ENCODE results near the gene AFAP1L2. TPM values are rescaled to one million over a fixed set of nuclear protein-coding genes. Genes with fewer than 3 reads are reported as not detected.

The AFAP1L2 gene
- total RNA-seq, 1 experiment from 2014 or later: not detected

DNA sequence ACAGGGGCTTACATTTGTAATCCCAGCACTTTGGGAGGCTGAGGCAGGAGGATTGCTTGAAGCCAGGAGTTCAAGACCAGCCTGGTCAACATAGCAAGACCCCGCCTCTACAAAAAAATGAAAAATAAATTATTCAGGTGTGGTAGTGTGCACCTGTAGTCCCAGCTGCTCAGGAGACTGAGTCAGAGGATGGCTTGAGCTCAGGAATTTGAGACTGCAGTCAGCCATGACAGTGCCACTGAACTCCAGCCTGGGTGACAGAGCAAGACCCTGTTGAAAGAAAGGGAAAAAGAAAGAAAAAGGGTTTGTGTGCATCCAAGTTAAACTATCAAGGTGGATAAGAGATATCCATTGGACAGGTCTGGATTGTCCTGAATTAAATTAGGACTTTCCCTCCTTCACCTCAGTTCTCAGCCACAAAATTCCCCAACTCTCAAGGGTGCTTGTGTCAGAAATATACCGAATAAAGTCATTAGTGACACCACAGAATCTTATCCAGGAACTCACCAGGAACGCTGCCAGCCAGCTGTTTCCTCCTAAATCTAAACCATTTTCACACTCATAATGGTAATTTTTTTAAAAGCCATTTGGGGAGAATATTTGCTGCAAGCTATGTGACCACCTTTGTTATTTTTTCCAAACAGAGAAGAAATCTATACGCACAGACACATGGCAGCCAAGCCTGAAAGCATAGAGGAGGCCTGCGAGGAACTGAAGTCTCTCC, 12.0 kb downstream of the AFAP1L2 start:
- no peak for DNase-seq (ENCODE audit: extremely low read depth, low read depth)

DNA sequence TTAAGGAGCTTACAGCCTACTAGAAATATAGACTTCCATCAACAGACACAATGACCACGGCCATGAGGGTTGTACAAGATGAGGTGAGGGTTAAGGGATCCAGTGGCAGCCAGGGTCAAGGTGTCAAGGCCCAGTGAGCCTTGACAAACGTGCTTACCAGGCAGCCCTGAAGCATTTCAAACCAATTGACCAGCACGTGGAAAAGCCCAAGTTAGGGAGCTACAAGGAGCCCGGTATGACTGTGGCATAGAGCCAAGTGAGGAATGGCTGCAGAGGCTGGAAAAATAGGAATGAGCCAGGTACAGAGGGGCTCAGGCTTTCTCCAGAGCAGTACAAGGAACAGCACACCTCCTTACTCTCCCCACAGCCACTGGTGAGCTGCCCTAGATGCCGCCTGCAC, 12.7 kb downstream of the AFAP1L2 start:
- DNase-seq (ENCODE audit: extremely low read depth, low read depth): no peak

DNA sequence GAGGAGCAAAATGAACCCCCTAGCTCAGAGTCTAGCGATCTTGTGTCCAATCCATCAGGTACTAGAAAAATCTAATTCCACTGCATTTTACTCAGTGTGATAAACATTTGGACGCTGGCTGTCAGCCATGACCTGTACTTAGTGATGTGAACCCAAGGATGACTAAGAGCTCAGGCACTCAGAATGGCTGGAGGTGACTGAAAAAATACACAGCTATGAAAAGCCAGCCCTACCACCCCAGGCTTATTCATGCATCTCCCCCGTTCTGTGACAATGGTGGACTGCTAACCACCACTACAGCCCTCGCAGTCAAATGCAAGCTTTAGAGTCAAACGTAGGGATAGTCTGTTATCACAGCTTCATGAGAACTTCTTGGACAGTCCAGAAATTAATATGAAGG, 14.9 kb downstream of the AFAP1L2 start:
- DNase-seq (ENCODE audit: extremely low read depth, low read depth): no peak

DNA sequence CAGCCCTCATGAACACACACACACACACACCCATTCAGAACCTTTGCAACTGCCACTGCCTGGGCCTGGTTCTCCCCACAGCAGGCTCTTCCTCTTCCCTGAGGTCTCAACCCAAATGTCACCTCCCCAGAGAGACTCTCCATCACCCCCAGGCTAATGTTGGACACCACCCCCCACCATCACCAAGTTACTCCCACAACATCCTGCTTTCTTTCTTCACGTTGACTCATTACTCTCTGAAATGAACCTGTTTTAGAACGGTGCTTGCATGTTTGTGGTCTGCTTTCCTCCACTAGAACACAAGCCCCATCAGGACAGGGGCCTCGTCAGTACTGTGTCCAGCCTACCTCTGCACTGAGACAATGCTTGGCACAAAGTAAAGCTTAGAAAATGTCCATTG, 16.0 kb downstream of the AFAP1L2 start:
- DNase-seq (ENCODE audit: extremely low read depth, low read depth): no peak

DNA sequence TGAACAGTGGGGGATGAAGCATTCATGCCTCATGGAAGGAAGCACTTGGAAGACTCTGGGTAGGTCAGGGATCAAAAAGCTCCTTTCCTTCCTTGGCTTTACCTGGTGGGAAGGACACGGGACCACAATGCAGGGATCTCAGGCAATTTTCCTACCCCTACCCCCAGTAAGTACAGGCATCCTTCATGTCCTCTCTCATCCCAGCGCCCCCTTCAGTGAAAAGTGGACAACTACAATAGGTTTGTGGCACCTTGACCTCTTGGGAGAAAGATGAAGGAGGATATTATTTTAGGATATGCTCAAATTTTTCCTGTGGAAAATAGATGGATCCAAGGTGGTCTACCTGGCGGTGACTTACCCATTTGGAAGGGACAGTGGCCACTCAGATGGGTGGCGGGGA, 16.5 kb downstream of the AFAP1L2 start:
- DNase-seq (ENCODE audit: extremely low read depth, low read depth): no peak

DNA sequence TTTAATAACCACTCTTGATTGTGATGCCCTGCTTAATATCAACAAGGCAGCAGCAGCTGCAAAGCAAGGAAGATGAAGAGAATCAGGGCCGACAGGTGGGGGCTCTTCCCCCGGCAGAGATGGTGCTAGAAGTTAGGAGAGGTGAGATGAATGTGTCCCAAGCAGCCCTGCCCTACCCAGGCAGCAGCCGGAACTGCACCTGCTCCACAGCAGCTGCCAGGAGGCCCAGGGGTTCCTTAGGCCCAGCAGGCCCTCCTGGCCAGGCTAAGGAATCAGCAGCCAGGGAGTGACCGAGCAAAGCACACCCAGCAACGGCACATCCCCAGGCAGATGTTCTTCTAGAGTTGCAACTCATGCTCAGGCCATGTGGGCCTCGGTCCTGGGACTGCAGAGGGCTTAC, 17.9 kb downstream of the AFAP1L2 start:
- DNase-seq (ENCODE audit: extremely low read depth, low read depth): no peak

DNA sequence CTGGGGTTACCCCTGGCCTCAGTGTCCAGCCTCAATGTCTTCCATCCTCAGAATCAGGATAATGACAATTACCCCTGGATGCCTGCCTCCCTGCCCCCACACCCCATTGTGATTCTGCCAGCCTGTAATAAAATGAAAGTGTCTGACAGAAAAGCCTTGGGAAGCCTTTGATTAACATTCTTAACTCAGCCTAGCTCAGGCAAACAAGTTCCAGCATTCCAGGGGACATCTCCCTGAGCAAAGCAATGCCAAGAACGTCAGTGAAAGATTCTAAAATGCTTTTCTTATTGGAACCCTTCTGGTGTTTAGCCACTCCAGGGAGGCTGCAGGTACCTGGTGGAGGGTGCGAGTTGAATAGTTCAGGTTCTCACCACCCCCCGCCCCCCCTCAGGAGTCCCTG, 18.7 kb downstream of the AFAP1L2 start:
- DNase-seq (ENCODE audit: extremely low read depth, low read depth): no peak

DNA sequence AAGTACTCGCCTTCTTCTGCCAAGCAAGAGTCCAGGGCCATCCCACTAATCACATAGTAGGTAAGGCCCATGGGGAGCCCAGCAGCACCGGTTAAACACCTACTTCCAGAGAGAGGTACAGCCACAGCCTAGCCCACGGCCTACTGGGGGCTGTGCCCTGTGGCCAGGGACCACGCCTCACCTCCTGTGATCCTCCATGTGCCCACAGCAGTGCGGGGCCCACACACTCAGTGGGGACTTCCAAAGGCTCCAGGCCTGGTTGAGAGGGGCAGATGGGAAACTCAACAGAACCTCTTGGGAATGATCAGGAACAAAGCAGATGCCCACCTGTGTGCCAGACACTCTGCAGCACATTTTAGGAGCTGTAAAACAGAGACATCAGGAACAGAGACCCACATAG, 19.7 kb downstream of the AFAP1L2 start:
- DNase-seq (ENCODE audit: extremely low read depth, low read depth): no peak

DNA sequence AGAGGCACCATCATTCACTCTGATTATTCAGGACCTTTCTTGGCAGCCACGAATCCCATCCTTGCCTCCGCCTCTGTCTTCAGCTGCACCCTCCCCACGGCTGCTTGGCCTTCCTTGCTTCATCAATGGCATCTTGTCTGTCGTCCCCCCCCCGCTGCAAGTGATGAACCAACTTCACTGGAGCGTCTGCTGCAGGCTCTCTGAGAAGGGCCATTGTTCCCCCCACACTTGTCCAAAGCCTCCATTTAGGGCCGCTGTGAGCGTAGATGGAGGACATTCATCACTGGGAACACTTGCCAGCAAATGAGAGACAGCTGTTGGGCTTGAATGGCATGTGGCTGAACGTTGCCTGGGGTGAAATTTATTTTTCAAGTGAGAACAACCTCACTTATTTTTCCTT, 20.1 kb downstream of the AFAP1L2 start:
- DNase-seq (ENCODE audit: extremely low read depth, low read depth): no peak

DNA sequence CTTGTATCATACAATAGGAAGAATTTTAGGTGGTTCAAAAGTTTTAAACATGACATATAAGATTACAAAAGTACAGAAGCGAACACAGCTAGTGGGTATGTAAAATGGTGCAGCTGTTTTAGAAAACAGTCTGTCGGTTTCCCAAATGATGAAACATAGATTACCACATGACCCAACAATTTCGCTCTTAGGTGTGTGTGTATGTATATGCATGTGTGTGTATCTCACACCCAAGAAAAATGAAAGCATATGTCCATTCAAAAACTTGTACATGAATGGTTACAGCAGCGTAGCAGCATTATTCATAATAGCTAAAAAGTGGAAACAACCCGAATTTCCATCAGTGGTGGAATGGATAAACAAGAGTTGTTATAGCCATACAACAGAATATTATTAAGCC, 23.5 kb downstream of the AFAP1L2 start:
- no peak for DNase-seq (ENCODE audit: extremely low read depth, low read depth)

DNA sequence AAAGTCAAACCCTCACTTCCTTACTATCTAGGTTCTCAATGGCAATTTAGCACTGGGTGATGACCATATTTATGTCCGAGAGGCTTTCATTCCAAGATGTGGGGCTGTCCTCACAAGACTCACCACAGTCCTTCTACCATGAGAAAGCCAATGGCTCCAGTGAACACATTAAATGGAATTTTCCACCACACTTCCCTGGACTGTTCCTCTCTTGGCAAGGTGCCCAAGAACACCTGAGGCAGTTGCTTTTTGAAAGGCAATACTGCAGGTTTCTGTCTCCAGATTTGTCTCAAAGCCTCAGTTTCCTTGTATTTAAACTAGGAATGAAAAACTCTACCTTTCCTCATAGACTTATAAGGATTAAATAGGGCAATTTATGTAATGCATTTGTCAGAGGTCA, 24.2 kb downstream of the AFAP1L2 start:
- no peak for DNase-seq (ENCODE audit: extremely low read depth, low read depth)

DNA sequence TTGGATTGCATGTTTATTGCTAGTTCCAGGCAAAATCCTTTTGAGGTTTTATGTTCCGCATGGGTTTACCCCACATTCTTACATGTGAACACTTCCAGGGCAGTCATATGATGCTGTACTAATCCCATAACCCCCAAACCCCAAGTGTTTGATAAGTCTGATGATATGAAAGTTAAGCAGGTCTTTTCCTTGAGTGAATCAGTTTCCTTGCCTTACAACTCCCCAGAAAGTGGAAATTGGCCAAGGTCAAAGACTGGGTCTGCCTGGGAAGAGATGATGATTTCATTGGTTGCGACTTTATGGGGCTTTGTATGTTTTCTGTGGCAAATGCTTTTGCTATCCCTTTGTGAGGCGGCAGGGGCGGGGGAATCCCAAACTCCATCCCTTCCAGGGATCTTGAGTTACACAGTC, 24.7 kb downstream of the AFAP1L2 start:
- DNase-seq (ENCODE audit: extremely low read depth, low read depth): no peak

DNA sequence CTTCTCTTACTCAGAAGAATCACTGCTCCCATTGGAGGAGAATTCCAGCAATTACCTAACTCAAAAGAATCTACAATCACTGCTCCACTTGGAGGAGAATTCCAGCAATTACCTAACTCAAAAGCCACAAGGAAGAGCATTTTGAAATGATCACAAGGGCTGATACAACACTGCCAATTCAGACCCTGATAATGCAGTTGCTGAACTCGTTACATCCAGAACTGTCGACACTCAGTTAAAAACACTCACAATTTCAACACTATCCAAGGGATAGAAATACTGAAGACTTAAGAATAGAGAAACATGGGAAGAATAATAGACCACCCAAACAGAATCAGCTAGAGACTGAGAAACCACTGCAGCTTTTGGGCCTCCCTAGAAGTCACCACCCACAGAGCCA, 27.8 kb downstream of the AFAP1L2 start:
- no peak for DNase-seq (ENCODE audit: extremely low read depth, low read depth)

DNA sequence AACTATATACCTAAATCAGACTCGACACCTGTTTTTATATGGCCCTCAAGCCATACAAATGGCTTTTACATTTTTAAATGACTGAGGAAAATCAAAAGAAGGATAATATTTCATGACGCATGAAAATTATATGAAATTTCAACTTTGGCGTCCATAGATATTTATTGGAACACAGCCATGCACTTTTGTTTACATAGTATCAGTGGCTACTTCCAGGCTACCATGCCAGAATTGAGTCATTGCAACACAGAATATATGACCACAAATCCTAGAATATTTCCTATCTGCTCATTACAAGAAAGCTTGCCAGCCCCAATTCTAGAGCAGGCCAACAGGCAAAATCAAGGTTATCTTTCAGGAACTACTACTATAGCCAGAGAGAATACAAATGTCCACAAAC, 29.3 kb downstream of the AFAP1L2 start:
- DNase-seq (ENCODE audit: extremely low read depth, low read depth): no peak

DNA sequence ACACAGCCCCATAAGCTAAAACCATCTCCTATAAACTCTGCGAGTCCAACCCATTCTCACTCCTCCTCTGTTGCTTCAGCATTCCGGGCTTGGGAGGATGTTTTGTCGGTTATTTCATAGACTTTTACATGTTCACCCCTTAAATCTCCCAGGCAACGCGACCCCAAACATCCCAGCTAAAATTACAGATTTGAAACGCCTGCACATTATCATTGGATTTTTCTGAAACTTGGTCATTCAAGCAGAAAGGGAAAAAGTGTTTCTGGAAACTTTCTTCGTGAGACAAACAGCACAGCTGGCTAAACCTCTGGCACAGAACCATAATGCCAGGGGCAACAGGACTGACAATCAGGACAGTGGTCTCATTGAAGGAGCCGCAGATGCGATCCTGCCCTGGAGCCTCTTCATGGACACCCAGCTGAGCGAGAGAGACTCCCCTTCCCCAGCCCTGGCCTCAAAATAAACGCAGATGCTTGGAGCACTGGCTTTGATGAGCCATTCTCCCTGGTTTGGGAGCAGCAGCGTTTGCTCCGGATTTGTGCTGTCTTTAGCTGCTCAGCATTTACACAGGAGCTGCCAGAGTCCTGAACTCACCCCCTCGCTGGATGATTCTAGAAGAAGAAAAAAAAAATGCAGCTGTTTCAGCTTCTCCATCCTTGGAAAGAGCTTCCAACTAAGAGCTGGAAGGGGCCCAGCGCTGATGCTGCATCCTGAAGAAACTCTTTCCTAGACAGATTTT, 30.1 kb downstream of the AFAP1L2 start:
- no peak for DNase-seq (ENCODE audit: extremely low read depth, low read depth)

DNA sequence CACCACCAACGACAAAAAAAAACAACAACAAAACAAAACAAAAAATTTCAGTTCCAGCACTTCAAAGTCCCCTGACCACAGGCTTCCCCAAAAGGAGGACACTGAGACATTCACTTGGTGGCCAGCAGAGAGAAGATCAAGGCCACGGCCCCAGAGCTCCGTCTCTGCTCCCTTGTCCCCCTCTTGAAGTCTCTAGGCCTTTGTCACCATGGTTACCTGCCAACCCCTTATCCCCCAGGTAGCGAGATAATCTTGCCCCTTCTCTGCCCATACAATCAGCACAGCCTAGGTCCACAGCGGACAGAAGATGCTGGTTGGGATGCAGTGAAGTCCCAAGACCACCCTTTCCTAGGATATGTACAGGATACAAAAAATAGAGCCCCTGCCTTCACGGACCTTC, 30.7 kb downstream of the AFAP1L2 start:
- DNase-seq (ENCODE audit: extremely low read depth, low read depth): no peak

DNA sequence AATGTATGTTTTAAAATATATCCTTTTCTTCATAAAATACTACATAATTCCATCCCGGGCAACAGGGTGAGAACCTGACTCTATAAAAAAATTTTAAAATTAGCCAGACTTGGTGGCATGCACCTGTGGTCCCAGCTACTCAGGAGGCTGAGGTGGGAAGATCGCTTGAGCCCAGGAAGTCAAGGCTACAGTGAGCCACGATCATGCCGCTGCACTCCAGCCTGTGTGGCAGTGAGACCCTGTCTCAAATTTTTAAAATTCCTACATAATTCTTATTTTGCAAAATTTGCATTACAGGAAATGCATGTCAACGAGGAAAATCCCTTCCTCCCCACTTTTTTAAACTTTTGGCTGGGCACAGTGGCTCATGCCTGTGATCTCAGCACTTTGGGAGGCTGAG, 31.3 kb downstream of the AFAP1L2 start:
- no peak for DNase-seq (ENCODE audit: extremely low read depth, low read depth)

DNA sequence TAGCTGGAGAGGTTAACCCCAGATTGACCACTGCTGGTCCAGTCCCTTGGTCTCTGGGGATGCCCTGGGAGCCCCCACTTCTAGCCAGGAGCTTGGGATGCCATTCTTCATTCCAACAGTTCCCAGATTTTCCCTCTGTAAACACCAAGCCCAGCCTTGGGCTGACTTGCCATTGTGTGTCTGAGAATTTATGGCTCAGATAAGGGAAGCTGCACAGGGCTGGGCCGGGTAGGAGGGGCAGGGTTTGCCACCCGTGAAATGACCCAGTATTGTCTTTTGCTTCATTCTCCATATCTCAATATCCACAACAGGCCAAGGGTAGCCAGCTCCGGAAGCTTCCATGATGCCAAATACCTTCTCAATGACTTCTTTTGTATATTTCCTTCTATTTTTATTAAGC, 32.1 kb downstream of the AFAP1L2 start:
- DNase-seq (ENCODE audit: extremely low read depth, low read depth): no peak

DNA sequence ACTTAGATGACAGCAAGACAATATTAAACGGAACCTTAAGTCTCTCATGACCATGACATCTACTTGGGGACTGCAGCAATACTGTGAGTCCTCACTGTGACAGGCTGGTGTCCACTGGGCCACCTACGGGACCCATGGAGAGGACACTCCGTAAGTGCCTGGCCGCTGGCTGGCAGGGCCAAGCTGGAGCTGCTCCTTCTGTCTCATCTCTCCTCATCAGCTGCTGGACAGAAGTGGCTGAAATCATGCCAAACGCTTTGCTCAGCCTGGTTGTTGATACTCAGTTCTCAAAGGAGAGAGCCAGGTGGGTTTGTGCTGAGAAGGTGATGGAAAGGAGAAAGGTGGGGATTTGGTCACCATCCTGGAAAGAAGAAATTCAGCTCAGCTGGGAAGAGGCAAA, 33.3 kb downstream of the AFAP1L2 start:
- DNase-seq (ENCODE audit: extremely low read depth, low read depth): no peak

DNA sequence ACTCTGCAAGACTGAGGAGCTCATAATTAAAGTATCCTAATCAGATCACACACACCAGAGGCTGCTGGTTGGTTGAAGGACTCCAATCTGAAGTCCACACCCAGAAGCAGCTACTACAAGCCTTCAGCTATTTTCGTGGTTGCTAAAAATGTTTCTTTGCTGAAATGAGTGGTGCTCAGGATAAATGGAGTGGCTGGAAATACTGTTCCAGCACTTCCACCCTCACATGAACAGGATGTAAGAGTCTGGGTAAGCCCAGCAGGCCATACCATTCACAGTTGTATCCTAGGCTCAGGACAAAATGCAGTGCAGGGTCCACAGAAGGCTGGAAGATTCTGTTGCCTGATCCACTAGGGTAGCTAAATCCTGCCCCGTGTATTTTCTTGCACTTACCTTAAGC, 34.1 kb downstream of the AFAP1L2 start:
- DNase-seq (ENCODE audit: extremely low read depth, low read depth): no peak

DNA sequence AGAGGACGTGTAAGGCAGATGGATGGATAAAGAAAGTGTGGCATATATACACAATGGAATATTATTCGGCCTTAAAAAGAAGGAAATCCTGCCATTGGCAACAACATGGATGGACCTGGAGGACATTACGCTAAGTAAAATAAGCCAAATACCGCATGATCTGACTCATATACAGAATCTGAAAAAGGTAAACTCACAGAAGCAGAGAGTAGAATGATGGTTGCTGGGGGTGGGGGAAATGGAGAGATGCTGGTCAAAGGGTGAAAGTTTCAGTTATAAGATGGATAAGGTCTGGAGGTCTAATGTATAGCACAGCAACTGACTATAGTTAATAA, 36.3 kb downstream of the AFAP1L2 start:
- no peak for DNase-seq (ENCODE audit: extremely low read depth, low read depth)

DNA sequence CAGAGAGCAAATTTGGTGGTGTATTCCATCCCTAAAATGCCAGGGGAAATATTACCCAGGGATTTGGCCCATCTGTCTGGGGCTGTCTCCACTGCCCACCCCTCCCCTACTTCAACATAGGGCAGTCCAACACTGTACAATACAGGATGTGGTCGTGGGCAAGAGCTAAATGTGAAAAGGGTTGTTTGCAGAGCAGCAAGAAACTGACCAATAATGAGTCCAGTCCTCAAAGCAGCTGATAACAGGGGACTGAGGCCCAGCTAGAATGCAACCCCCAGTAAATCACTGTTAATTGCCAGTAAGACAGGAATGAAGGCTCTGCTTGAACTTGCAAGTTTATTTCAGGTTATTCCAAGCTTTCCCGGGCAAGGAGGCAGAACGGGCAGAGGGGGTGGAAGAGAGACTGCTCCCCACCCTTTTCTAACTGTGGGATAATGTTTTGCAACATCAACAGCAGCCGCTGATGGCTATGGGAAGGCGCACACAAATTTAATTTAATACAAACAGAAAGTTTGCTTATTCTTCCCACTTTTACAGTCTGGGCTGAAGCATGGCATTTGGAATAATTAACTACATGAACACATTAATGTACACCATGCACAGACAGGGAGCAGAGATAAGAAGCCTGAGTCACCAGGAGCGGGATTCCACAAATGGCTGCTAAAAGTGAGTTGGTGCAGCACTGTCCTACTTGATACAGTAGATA, 36.8 kb downstream of the AFAP1L2 start:
- DNase-seq (ENCODE audit: extremely low read depth, low read depth): peak; percentile 18
